ACC112 (cell line): ENCODE data around the gene SPI1.

Experiments used
- H2AFZ ChIP-seq: fragments of 200-600 bp; sonication (generic); one replicate; pipeline ENCODE4 v1.6.0; 2017; ENCODE audit warnings: antibody characterized with exemption, low read length; ENCODE audit not compliant: unreplicated experiment
- H3K27ac ChIP-seq: fragments of 200-600 bp; sonication (generic); 2 replicates; pipeline ENCODE4 v1.5.1; 2014; ENCODE audit warnings: low read depth, mild to moderate bottlenecking, antibody characterized with exemption, low read length, moderate library complexity
- H3K27me3 ChIP-seq: fragments of 200-600 bp; sonication (generic); 2 replicates; pipeline ENCODE4 v1.6.1; 2014; ENCODE audit warnings: mild to moderate bottlenecking, antibody characterized with exemption, low read length, moderate library complexity, mixed read lengths; ENCODE audit not compliant: insufficient read depth
- H3K36me3 ChIP-seq: fragments of 200-600 bp; sonication (generic); 2 replicates; pipeline ENCODE4 v1.6.1; 2016; ENCODE audit warnings: mild to moderate bottlenecking, antibody characterized with exemption, low read length, moderate library complexity, mixed read lengths; ENCODE audit not compliant: insufficient read depth
- H3K4me1 ChIP-seq: fragments of 200-600 bp; sonication (generic); one replicate; pipeline ENCODE4 v1.6.1; 2016; ENCODE audit warnings: low read length, mixed read lengths; ENCODE audit not compliant: insufficient read depth, unreplicated experiment, control insufficient read depth
- H3K4me3 ChIP-seq: fragments of 200-600 bp; sonication (generic); 2 replicates; pipeline ENCODE4 v1.5.1; 2014; ENCODE audit warnings: mild to moderate bottlenecking, low read depth, low read length
- H3K79me2 ChIP-seq: fragments of 200-600 bp; sonication (generic); one replicate; pipeline ENCODE4 v1.6.0; 2016; ENCODE audit warnings: low read length; ENCODE audit not compliant: control insufficient read depth, unreplicated experiment, insufficient read depth

SPI1 gene

DNA sequence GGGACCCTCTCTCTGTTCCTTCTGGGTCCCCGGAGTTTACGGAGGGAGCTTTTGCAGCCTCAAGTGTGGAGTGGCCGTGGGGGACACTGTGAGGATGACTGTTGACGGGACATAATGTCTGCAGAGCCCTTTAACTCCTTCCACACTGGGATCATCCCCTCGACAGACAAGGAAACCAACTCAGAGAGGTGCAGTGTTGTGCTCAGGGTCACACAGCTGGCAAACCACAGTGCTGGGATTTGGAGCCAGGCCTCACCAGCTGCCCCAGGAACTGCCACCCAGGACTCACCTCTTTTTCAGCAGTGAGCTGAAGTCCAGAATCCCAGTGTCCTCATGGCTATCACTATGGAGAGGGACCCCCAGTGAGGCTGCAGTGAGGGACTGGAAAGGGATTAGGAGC lies 31.2 kb downstream of the SPI1 start:
- no peaks in the 10 kb centered on the region for H3K79me2 ChIP-seq

DNA sequence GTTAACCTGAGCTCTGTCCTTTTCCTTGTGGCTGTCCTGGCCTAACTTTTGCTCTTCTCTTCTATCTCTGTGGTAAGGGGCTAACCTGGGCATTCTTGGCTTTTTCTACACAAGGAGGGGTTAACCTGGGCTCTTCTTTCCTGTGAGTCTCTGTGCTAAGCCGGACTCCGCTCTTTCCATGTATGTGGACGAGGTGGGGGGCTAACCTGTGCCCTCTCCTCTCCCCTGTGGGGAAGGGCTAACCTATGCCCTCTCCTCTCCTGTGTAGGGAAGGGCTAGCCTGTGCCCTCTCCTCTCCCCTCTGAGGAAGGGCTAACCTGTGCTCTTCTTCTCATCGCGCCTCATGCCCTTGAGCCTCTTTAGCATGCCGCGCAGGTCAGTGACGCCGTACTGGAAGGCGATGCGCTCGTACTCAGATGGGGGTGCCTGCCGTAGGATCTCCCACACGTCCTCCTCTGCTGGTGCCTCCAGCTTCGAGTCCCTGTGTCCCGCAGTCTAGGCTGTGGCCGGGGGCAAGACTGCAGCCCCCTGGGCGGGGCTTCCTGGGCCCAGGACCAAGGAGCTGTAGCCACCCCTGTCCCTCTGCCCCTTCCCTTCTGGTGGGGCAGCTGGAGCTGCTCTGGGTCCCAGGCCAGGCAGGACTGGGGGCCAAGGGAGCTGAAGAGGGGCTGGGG lies 32.3 kb downstream of the SPI1 start:
- no peak overlapping the region for H3K4me3 ChIP-seq
- no peaks in the 10 kb centered on the region for H3K36me3 ChIP-seq
- H3K27me3 ChIP-seq: no peaks in the 10 kb centered on the region
- no peaks in the 10 kb centered on the region for H3K4me1 ChIP-seq
- no peak overlapping the region for H2AFZ ChIP-seq
- no peak overlapping the region for H3K27ac ChIP-seq
- no peaks in the 10 kb centered on the region for H3K79me2 ChIP-seq

More for the DNA sequence above, 31.2 kb downstream of the SPI1 start:
- Histone ChIP-seq H2AFZ (no peak overlapping the region), H3K27ac (no peak overlapping the region), H3K4me3 (no peak overlapping the region), H3K36me3 (no peaks in the 10 kb centered on the region), H3K4me1 (no peaks in the 10 kb centered on the region), H3K27me3 (no peaks in the 10 kb centered on the region)

- Histone ChIP-seq H3K36me3 (no peaks in the 10 kb centered on the region), H2AFZ (no peak overlapping the region), H3K4me3 (no peak overlapping the region), H3K79me2 (no peaks in the 10 kb centered on the region), H3K27ac (no peak overlapping the region), H3K4me1 (no peaks in the 10 kb centered on the region), H3K27me3 (no peaks in the 10 kb centered on the region)
These were observed 35.5 kb downstream of the SPI1 start for GRCh38 chr11:47342854-47343253.

DNA sequence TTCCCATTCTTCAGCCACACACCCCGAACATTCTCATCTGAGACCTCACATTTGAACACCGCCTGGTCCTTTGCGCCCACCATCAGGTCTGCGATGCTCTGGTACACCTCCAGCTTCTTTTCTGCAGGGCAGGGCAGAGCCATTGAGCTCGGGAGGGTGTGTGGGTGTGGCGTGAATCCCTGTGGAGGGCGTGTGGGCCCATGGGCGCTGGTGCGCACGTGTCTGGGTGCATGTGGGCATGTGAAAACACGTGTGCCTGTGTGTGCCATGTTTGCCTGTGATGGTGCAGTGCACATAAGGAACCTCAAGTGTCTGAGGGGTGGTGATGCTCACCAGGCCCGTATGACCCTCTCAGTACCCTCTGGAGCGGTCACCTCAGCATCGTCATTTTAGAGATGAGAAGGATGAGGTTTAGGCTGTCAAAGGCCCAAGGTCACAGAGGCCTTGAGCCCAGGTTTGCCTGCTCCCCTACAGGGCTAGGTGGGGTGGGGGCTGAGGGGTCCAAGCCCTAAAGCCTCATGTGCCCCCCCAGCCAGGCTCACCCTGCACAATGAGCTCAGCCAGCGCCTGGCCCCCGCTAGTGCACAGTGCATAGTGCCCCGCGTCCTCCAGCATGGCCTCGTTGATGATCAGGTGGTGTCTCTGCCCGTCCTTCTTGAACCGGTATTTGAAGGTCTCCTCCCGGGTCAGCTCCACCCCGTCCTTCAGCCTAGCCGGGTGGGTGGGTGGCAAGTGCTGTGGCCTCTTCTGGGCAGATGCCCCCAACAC lies 36.1 kb downstream of the SPI1 start:
- no peaks in the 10 kb centered on the region for H3K4me1 ChIP-seq
- H3K4me3 ChIP-seq: no peak overlapping the region
- no peak overlapping the region for H2AFZ ChIP-seq
- no peaks in the 10 kb centered on the region for H3K36me3 ChIP-seq
- H3K27ac ChIP-seq: no peak overlapping the region
- no peaks in the 10 kb centered on the region for H3K27me3 ChIP-seq
- H3K79me2 ChIP-seq: no peaks in the 10 kb centered on the region

DNA sequence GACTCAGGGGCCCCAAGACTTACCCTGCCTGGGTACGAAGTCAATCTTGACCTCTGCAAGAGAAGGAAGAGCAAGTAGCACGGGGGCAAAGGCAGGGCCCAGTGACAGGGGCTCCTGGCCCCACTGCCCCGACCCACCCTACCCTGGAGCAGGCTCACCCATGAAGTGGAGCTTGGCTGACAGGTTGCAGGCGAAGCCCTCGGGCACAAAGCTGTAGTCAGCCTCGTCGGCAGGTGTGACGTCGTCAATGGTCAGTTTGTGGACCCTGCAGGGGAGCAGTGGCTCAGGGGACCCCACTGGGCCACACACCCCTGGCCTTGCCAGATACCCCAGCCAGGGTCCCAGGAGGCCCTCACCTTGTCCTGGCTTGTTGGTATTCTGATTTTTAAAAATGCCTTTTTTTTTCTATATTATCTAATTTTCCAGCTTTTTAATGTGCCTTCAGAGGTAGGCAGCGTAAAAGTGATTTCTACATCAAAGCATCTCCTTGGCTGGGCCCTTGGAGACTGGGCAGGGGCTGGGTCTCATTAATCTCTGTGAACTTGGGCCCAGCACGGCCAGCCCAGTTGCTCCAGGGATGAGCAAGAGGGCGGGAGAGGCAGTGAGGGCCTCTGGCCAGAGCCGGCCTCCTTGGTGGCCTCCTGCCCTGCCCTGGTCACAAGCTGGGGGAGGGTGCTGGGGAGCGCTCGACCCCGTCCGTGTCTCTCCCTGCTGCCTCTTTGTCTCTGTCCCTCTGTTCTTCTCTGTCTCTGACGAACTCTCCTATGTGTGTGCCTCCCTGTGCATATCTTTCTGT lies 37.2 kb downstream of the SPI1 start:
- Histone ChIP-seq H3K27me3 (no peaks in the 10 kb centered on the region), H3K79me2 (no peaks in the 10 kb centered on the region), H3K4me3 (no peak overlapping the region), H3K4me1 (no peaks in the 10 kb centered on the region), H2AFZ (no peak overlapping the region), H3K27ac (no peak overlapping the region), H3K36me3 (no peaks in the 10 kb centered on the region)

GRCh38 chr11:47340010-47340409 lies 38.3 kb downstream of the SPI1 start:
- H2AFZ ChIP-seq: no peak overlapping the region

DNA sequence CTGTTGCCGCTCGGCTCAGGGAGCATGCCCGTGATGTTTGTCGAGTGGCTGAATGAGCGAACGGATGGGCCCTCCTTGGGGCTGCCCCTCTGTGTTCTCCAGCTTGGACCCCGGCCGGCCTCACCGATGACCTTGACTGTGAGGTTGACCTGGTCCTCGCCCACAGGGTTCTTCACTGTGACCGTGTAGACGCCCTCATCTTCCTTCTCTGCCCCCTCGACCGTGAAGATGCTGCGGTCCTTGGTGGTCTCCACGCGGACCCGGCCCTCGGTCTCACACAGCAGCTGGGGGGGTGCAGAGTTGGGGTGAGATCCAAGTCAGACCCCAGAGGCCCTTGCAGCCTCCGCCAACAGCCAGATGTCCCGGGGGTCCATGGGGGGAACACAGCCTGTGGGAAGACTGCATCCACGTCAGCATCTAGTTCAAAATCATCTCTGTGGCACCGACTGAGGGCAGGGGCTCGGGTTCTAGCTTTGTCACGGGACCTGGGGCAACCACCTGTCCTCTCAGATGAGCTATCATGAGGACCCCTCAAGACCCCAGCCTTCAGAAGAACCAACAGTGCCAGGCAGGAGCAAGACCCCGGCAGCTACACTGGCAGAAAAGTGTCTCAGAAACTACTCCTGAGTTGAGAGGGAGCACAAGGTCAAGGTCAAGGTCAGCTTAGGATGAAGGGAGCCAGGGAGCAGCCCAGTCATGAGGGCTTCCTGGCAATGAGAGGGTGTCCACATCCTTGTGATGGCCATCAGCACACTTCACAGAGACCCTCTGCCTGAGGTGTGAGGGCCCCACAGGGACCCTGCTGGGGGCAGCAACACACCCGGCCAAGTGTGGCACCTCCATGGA lies 39.7 kb downstream of the SPI1 start:
- H3K4me3 ChIP-seq: no peak overlapping the region
- H3K36me3 ChIP-seq: no peaks in the 10 kb centered on the region
- H2AFZ ChIP-seq: no peak overlapping the region
- H3K27ac ChIP-seq: no peak overlapping the region
- H3K4me1 ChIP-seq: no peaks in the 10 kb centered on the region
- H3K27me3 ChIP-seq: no peaks in the 10 kb centered on the region
- H3K79me2 ChIP-seq: no peaks in the 10 kb centered on the region

More at GRCh38 chr11:47340010-47340409, 38.3 kb downstream of the SPI1 start:
- no peaks in the 10 kb centered on the region for H3K4me1 ChIP-seq
- no peak overlapping the region for H3K27ac ChIP-seq
- H3K27me3 ChIP-seq: no peaks in the 10 kb centered on the region
- no peaks in the 10 kb centered on the region for H3K36me3 ChIP-seq
- H3K79me2 ChIP-seq: no peaks in the 10 kb centered on the region
- H3K4me3 ChIP-seq: no peak overlapping the region

DNA sequence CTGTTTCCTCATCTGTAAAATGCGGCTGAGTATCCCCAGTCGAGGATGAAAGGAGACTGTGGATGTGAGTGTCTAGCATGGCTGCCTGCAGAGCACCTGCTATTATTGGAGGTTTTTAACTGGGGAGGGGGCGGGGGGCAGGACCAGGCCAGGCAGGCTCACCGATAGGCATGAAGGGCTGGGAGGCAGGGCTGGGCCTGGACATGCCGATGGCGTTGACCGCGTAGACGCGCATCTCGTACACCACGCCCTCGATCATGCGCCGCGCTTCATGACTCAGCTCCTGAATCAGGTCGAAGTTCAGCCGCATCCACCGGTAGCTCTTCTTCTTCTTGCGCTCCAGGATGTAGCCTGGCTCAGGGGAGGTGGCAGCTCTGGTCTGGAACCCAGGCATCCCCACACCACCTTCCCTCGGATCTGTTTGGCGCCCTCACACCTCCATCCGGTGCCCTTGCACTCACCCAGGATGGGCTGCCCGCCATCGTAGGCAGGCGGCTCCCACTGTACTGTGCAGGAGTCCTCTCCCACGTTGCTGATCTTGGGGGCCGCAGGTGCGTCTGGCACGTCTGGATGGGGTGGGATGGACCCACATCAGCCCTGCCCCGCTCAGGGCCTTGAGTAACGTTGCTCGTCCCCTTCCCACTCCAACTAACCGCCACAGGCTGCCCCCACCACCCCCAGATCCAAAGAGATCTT lies 41.0 kb downstream of the SPI1 start:
- no peaks in the 10 kb centered on the region for H3K4me1 ChIP-seq
- H3K36me3 ChIP-seq: no peaks in the 10 kb centered on the region
- no peaks in the 10 kb centered on the region for H3K79me2 ChIP-seq
- H3K27me3 ChIP-seq: no peaks in the 10 kb centered on the region
- no peak overlapping the region for H3K4me3 ChIP-seq
- no peak overlapping the region for H3K27ac ChIP-seq
- no peak overlapping the region for H2AFZ ChIP-seq

- no peak overlapping the region for H2AFZ ChIP-seq
- H3K27ac ChIP-seq: no peak overlapping the region
- no peaks in the 10 kb centered on the region for H3K4me1 ChIP-seq
- no peaks in the 10 kb centered on the region for H3K27me3 ChIP-seq
- H3K4me3 ChIP-seq: no peak overlapping the region
- no peaks in the 10 kb centered on the region for H3K36me3 ChIP-seq
- H3K79me2 ChIP-seq: no peaks in the 10 kb centered on the region
These were observed 41.8 kb downstream of the SPI1 start for GRCh38 chr11:47336595-47336994.

DNA sequence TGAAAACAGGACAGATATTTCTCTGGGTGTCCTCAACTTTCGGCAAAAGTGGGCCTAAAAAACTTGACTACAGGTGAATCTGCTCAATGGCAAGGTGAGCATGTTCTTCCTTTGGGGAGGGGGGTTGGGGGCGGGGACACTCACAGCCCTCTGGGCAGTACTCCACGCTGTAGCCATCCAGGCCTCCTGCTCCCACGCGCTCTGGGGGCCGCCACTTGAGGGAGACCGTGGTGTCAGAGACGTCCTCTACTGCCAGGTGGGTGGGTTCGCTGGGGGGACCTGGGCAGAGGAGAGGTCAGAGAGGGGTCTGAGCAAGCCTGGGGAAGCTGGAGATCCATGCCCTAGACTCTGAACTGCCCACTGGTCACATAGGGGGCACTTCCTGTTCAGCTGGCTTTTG lies 42.6 kb downstream of the SPI1 start:
- Histone ChIP-seq H3K27me3 (no peaks in the 10 kb centered on the region), H3K79me2 (no peaks in the 10 kb centered on the region), H3K27ac (no peak overlapping the region), H3K4me1 (no peaks in the 10 kb centered on the region), H3K4me3 (no peak overlapping the region), H2AFZ (no peak overlapping the region), H3K36me3 (no peaks in the 10 kb centered on the region)
